ENCODE results near the gene RANBP3.
"Not testable (repeated sequence)": the region's sequence is repeated elsewhere in the genome, so short reads cannot be mapped to it uniquely, and the experiment has no call there.

Gene RANBP3

GRCh38 chr19:5989388-5990074, 11.6 kb upstream of the RANBP3 start:
- DNase-seq (ENCODE audit: insufficient read length, low spot score) (no peak), FAIRE-seq (no peak)

- DNase-seq (ENCODE audit: insufficient read length, low spot score) (no peak), FAIRE-seq (no peak)
Measured at GRCh38 chr19:5988517-5989387, 10.8 kb upstream of the RANBP3 start.

GRCh38 chr19:5987077-5987818, 9.3 kb upstream of the RANBP3 start:
- DNase-seq (ENCODE audit: insufficient read length, low spot score) (peak; percentile 77), FAIRE-seq (peak; percentile 81)

- FAIRE-seq; DNase-seq (ENCODE audit: insufficient read length, low spot score): not testable (repeated sequence)
Measured at GRCh38 chr19:5985837-5986236, 7.9 kb upstream of the RANBP3 start.

GRCh38 chr19:5985098-5985783, 7.3 kb upstream of the RANBP3 start:
- FAIRE-seq (no peak), DNase-seq (ENCODE audit: insufficient read length, low spot score) (no peak)

GRCh38 chr19:5984600-5984999, 6.7 kb upstream of the RANBP3 start:
- DNase-seq (ENCODE audit: insufficient read length, low spot score): no peak
- FAIRE-seq: no peak

- DNase-seq (ENCODE audit: insufficient read length, low spot score) (no peak), FAIRE-seq (no peak)
Measured at GRCh38 chr19:5983367-5983955, 5.5 kb upstream of the RANBP3 start.

GRCh38 chr19:5978606-5979552, 939 bp upstream of the RANBP3 start:
- no peak for FAIRE-seq
- no peak for DNase-seq (ENCODE audit: insufficient read length, low spot score)

- DNase-seq (ENCODE audit: insufficient read length, low spot score): no peak
- no peak for FAIRE-seq
Measured at GRCh38 chr19:5977222-5977784, 637 bp downstream of the RANBP3 start.

- FAIRE-seq: no peak
- no peak for DNase-seq (ENCODE audit: insufficient read length, low spot score)
Measured at GRCh38 chr19:5976768-5977167, 1.2 kb downstream of the RANBP3 start.

- FAIRE-seq: no peak
Measured at GRCh38 chr19:5975388-5975728, 2.6 kb downstream of the RANBP3 start.

GRCh38 chr19:5974721-5975387, 3.1 kb downstream of the RANBP3 start:
- FAIRE-seq: no peak
- no peak for DNase-seq (ENCODE audit: insufficient read length, low spot score)

More at GRCh38 chr19:5975388-5975728, 2.6 kb downstream of the RANBP3 start:
- no peak for DNase-seq (ENCODE audit: insufficient read length, low spot score)

GRCh38 chr19:5973867-5974635, 3.9 kb downstream of the RANBP3 start:
- DNase-seq (ENCODE audit: insufficient read length, low spot score) (no peak), FAIRE-seq (no peak)

- no peak for DNase-seq (ENCODE audit: insufficient read length, low spot score)
- FAIRE-seq: no peak
Measured at GRCh38 chr19:5973376-5973775, 4.6 kb downstream of the RANBP3 start.

GRCh38 chr19:5972355-5972731, 5.6 kb downstream of the RANBP3 start:
- FAIRE-seq (no peak), DNase-seq (ENCODE audit: insufficient read length, low spot score) (no peak)

GRCh38 chr19:5971714-5972354, 6.1 kb downstream of the RANBP3 start:
- DNase-seq (ENCODE audit: insufficient read length, low spot score): no peak
- no peak for FAIRE-seq

GRCh38 chr19:5969476-5969875, 8.5 kb downstream of the RANBP3 start:
- DNase-seq (ENCODE audit: insufficient read length, low spot score) (no peak), FAIRE-seq (no peak)

All from GM19239 (cell line).